Posterior vena cava (tissue), 2 donors: ENCODE measurements around the gene MYH7. TPM values are rescaled to one million over a fixed set of nuclear protein-coding genes. Genes with fewer than 3 reads are reported as not detected.
"Not testable (repeated sequence)": the region's sequence is repeated elsewhere in the genome, so short reads cannot be mapped to it uniquely, and the experiment has no call there.

Experiments used
- DNase-seq: peaks from one replicate; pipeline ENCODE4 v3.0.0-alpha.2; 2020; ENCODE audit warnings: low spot score
- intact Hi-C, 2 donors: fragments of 100-400 bp; cut with DNase I; formaldehyde crosslinking; loops; one replicate each; pipeline versions ENCODE4 v1.14.1 to v1.14.2; 2022 to 2023
- total RNA-seq, 2 donors: library from RNA; stranded (reverse); fragmentation: NEBNext Ultra II Directional; extraction: Animal tissue kit (Norgen Biotek cat#: 25700); gene quantifications; one replicate each; pipeline ENCODE4 v1.2.1, GENCODE V29; 2021
- donor health status: DM: yes; HTN: yes; CAD: no.
- donor health status: DM: yes; HTN: yes; CAD: no.

Gene MYH7
- total RNA-seq, 2 donors from 2014 or later = not detected

DNA sequence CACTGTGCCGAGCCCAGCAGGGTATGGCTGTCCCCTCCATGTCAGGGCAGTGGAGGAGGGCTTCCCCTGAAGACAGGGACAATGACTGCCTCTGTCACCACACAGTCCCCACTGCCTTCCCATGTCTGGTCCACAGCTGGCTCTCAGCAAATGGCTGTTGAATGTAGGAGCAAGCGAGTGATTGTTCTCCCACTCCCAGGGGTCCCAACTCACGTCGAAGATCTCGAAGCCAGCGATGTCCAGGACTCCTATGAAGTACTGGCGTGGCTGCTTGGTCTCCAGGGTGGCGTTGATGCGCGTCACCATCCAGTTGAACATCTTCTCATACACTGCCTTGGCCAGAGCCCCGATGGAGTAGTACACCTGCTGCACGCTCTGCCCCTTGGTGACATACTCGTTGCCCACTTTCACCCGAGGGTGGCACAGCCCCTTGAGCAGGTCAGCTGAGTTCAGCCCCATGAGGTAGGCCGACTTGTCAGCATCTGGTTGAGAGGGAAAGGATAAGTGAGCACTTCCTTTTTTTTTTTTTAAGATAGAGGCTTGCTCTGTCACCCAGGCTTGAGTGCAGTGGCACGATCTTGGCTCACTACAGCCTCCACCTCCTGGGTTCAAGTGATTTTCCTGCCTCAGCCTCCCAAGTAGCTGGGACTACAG lies 34.8 kb downstream of the MYH7 start:
- DNase-seq, intact Hi-C loops: not testable (repeated sequence)

DNA sequence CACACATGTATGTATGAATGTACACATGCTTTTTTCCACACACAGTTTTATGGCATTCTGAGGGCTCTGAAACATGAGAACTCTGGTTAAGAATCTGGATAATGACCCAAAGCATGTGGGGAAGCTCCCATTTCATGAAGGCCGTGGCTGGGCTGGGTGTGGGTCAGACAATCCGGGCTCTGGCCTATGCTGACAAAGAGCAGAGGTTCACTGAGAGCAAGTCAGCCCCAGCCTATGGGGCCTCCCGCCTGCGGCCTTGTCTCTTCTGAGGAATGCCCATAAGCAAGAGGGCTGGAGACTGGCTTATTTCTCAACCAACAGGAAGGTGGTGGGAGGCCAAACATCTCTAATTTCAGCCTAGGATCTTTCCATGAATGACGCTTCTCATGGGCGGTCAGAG lies 35.9 kb downstream of the MYH7 start:
- DNase-seq = no peak
- intact Hi-C loops = no loop called here

DNA sequence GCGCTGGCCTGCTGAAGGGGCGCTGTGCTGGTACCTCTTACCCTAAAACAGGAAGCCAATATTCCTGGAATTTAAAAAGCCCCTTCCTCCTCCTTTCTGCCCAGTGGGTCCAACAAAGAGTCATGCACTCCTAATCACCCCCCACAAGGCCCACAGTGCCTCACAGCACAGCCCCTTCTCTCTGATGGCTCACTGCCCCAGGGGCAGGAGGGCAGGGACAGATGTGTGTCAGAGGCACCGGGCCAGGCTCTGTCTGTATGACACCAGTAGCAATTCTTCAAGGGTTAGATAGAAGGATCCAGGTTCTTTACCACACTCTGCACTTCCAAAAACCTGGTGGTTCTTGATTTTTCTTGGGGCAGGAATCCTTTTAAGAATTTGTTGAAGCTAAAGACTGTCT lies 36.3 kb downstream of the MYH7 start:
- no peak for DNase-seq
- intact Hi-C loops = no loop called here

DNA sequence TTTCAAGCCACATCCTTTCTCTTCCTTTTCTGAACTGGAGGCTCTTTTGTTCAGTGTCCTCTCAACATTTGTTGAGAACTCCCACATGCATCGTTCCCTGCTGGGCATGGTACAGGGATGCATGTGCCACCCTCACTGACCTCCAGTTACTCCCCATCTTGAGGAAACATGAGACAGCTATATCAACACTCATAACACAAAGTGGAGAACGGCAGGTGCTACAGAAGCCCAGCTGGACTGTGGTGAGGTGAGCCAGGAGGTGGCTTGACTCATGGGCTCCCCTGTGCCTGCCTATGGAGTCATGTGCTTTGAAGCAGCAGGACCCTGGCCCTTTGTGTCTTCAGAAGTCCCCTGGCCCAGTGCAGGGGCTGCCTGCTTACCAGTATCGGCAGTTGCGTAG lies 37.1 kb downstream of the MYH7 start:
- intact Hi-C loops = no loop called here
- DNase-seq = no peak

DNA sequence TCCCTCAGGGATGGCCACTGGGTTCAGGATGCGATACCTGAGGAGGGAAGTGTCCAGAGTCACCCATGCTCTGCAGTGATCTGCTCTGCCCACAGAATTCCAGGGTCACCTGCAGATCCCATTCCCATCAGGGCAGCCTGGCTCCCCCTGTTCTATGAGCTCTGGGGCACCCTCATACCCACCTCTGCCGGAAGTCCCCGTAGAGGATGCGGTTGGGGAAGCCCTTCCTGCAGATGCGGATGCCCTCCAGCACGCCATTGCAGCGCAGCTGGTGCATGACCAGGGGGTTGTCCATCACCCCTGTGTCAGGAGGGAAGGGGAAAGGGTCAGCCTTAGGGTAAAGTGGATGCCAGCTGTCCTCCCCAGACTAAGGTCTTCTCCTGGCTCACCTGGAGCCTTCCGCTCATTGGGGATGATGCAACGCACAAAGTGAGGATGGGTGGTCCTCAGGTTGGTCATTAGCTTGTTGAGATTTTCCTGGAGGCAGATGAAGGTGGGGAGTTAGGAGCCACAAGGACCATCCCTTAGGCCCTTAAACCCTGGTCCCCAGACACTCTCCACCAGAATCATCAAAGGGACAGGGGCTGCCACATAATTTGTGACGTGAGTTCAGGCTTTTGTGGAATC lies 38.6 kb downstream of the MYH7 start:
- no peak for DNase-seq
- intact Hi-C loops = no loop called here

DNA sequence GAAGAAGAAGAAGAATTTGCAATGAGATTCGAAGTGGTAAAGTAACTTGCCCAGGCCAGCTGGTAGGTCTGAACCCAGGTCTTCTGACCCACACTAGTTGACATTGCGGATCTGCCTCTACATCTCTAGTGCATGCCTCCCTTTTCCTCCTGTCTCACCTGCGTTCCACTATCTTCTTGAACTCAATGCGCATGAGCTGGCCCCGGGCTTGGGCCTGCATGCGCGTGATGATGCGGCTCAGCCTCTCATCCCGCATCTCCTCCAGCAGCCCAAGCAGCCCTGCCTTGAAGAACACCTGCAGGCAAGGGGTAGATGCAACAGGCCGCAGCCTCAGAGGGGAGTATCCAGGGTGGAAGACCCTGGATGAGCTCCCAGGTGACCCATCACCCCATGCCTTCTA lies 39.3 kb downstream of the MYH7 start:
- DNase-seq = no peak
- intact Hi-C loops = no loop called here

DNA sequence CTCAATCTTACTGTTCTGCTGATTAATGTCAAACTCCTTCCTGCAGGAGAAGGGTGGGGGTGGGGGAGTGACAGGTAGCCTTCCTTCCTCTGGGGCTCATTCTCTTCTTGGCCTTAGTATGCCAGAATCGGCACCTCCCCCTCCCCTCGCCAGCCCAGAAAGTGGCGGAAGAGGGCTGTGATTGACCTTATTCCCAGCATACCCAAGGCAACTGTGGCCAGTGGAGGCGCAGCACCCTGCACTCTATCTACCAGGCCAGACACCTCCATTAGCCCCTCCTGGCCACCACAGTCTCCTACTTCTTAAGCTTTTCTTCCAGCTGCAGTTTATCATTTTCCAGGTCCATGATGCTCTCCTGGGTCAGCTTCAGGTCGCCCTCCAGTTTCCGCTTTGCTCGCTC lies 42.8 kb downstream of the MYH7 start:
- no peak for DNase-seq
- intact Hi-C loops = no loop called here

DNA sequence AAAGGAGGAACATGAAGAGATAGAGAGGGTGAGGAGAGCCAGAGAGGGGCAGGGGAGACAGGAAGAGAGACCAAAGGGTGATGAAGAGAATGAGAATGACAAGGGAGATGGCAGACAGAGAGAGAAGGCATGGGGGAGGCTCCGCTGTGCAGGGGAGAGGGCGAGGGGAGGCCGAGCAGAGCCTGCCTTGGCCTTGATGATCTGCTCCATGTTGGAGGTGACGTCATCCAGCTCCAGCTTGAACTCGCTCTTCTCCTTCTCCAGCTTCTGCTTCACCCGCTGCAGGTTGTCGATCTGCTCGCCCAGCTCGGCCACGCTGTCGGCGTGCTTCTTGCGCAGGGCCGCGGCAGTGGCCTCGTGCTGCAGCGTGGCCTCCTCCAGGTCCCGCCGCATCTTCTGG lies 45.6 kb downstream of the MYH7 start:
- intact Hi-C loops = not testable (repeated sequence)

DNA sequence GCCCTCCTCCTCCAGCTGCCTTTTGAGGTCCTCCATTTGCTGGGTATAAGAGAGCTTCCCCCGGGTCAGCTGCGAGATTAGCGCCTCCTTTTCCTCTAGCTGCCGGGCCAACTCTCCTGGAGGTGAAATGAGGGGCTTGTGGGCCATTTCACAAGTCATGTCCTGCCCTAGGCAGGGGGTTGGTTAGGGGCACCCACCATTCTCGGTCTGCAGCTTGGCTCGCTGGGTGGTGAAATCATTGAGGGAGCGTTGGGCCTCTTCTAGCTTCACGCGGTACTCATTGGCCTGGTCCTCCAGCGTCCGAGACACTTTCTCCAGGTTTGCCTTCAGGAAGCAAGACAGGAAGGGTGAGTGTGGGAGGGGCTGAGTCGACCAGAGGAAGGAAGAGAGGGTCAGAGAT lies 46.1 kb downstream of the MYH7 start:
- intact Hi-C loops = no loop called here
- no peak for DNase-seq

More for the DNA sequence above, 45.6 kb downstream of the MYH7 start:
- DNase-seq = not testable (repeated sequence)

DNA sequence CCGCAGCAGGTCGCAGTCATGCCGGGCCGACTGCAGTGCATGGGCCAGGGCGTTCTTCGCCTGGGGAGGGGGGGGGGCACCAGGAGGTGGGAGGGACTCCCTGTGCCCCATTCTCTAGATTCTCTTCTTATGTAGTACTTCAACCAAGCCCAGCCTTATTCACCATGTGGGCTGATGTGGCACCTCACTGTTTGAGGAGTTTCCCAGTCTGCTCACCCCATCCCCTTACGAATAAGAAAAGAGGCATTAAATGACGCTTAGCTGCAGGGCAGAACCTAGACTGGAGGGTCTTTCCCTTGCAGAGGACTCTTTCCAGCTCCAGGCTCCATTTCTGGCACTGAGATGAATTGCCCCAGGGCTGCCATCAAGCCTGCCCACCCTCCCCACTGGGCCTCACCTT lies 46.5 kb downstream of the MYH7 start:
- intact Hi-C loops = no loop called here
- no peak for DNase-seq

DNA sequence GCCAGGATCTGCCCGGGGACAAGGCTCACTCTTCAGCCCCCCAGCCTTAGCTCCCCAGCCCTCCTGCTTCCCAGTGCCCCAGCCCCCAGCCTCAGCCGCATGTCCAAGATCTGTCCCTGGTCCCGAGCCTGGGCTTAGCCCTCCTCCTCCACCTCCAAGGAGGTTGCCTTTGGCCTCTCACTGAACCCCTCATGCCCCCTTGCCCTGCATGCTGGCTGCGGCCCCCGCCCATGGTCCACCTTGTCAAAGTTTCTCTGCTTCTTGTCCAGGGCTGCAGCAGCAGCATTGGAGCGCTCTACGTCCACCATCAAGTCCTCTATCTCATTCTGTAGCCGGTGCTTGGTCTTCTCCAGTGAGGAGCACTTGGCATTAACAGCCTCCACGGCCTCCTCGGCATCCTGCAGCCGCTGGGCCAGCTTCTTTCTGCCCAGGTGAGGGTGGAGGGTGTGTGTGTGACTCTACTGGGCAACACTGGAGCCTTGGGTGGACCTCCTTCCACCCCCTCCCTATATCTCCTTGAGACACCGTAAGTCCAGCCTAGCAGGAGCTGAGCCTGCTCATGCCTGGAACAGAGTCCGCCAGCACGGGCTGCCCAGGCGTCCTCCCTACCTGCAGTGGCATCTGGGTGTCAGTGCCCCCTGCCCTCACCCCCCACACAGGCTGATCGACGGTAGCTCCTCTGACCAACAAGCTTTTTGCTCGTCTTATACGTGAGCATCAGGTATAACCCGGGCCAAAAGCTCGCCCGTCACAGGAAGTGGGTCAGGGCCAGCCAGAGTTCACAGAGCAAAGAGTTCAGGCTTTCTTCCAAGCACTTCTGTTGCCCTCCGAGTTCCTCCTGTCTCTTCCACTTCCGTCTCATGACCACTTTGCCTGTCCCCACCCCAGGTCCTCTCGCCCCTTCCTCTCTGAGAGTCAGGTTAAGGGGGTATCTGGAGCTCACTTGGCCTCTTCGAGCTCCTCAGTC lies 47.3 kb downstream of the MYH7 start:
- intact Hi-C loops = no loop called here
- DNase-seq = no peak

DNA sequence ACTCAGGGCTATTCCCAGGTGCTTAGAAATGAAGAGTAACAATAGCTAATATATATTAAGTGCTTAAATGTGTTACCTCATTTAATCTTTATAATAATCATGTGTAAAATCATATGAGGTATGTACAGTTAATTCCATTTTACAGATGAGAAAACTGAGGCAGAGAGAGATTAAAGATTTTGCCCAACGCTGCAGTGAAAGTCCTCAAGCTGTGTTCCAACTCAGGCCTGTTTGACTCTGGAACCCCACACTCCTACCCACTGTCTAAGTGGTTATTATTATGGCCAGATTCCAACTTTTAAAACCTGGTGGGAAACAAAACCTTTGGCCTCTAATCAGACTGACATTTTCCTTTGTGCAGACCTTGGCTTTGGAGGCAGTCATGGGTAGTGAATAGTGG lies 48.5 kb downstream of the MYH7 start:
- no peak for DNase-seq
- intact Hi-C loops = no loop called here

DNA sequence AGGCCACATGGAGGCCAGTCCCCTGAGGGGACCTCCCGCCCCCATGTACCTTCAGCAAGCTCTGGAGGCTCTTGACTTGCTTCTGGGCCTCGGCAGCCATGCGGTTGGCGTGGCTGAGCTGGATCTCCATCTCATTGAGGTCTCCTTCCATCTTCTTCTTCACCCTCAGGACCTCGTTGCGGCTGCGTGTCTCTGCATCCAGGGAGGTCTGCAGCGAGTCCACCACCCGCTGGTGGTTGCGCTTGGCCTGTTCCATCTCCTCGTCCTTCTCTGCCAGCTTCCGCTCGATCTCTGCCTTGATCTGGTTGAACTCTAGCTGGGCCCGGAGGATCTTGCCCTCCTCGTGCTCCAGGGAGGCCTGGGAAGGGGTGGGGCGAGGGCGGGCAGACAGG lies 49.2 kb downstream of the MYH7 start:
- DNase-seq, intact Hi-C loops: not testable (repeated sequence)

DNA sequence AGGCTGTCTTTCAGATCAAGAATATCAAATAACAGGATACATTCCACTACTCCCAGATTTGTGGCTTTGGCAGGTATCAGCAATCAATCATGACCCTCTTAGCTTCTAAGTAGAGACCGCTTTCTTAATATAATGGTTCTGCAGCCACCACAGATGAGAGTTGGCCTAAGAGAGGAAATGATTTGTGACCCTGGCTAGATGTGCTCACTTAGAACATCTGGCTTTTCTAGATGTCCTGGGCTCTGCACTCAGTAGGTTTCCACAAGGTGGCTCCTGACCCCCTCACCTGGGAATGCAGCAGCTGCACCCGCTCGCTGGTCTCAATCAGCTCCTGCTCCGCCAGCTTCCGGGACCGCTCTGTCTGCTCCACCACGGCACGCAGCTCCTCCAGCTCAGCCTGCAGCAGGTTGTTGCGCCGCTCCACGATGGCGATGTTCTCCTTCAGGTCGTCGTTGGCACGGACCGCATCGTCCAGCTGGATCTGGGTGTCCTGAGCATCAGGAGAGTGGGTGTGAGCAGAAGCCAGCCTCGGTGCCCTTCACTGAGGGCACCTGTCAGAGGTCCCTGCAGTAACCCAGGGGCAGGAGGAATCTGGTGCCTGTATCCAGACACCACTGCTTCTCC lies 49.7 kb downstream of the MYH7 start:
- intact Hi-C loops = no loop called here
- no peak for DNase-seq

DNA sequence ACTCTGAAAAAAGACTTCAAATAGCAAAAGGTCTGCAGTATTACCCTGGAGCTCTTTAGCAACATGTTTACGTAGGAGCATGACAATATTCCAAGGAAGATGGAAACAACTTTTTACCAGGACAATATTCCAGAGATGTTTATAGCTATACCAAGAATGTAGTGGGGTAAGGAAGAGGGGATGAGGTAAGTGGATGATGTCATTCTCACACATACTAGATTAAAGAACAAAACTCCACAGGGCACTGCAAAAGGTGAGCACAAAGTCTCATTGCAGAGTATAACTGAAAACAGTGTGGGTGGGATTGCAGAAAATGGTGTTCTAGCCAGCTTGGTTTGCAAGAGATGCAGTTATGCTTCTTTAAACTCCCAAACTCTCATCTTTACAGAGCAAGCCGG lies 50.2 kb downstream of the MYH7 start:
- intact Hi-C loops = no loop called here
- DNase-seq = no peak

DNA sequence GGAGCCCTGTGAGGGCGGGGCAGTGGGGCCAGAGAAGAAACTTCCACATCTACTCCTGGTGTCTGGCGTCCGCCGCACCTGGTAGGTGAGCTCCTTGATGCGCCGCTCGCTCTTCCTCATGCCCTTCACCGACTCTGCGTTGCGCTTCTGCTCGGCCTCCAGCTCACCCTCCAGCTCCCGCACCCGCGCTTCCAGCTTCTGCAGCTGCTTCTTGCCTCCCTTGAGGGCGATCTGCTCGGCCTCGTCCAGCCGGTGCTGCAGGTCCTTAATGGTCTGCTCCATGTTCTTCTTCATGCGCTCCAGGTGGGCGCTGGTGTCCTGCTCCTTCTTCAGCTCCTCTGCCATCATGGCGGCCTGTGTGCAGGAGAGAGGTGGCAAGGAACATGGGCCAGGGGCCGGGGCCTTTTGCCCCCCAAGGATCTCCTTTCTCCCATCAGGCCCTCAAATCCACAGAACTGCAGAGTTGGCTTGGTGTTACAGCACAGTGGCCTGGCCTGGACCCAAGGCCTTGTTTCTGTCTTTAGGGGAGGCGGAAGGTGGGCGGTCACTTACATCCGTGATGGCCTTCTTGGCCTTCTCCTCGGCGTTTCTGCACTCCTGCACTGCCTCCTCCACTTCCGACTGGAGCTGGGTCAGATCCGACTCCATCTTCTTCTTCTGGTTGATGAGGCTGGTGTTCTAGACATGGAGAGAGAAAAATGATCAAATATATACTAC lies 50.9 kb downstream of the MYH7 start:
- no peak for DNase-seq
- intact Hi-C loops = no loop called here

DNA sequence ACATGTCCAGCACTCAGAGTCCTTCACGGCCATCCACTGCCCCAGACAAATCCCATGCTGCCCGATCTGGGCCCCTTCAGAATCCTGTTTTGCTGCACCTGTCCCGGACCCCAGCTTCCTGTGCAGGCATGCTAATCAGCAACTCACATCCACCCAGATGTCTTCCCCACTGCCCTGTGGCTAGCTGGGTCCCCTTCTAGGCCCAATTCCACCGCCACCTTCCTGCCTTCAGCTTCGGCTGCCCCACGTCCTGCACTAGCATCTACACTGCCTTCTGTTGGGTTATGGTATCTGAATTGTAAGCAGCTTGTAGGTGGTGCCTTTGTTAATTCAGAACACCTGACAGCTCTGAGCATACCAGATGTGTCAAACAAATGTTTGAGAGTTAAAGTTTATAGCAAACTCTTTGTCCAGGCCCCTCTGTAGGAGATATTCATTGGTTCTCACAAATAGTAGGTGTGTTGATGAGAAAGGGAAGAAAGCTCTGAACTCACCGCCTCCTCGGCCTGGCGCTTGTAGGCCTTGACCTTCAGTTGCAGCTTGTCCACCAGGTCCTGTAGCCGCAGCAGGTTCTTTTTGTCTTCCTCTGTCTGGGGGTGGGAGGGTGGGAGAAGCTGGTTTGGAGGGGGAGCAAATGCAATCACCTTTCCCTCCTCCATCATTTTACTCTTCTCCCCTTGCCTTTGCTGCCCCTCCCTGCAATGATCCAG lies 52.6 kb downstream of the MYH7 start:
- intact Hi-C loops = no loop called here
- DNase-seq = no peak

DNA sequence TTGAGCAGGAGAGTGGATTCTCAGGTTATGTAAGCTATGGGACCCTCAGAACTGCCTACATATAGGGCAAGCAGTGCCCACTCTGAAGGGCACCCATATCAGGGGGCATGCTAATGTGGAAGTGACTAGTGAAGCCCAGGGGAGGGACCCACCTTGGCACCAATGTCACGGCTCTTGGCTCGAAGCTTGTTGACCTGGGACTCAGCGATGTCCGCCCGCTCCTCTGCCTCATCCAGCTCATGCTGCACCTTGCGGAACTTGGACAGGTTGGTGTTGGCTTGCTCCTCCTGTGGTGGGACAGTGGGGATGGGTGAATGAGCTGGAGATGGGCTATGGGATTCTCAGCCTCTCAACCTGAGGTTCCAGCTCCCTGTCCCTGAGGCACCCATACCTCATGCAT lies 53.2 kb downstream of the MYH7 start:
- intact Hi-C loops = no loop called here
- DNase-seq = no peak

DNA sequence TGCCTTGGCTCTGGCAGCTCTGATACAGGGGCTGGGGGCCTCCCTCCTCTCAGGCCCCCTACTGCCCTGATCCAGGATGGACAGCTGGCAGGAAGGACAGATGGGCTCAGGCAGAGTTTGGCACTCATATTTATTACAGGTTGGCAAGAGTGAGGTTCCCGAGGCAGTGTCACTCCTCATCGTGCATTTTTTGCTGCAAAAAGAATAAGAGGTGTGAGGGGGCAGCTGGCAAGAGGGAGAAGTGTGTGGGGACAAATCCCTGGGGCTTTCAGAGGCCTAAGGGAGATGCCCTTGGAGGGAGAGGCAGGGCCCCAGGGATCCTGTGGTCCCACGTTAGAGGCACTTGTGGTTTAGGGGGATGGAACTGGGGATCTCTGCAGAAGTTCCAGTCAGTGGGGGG lies 53.6 kb downstream of the MYH7 start:
- intact Hi-C loops = loop anchor here in 1 of 2 donors (2.0 kb wide), 1 partner anchor 53 kb away; no protein-coding TSS in a partner anchor
- no peak for DNase-seq
